Occipital lobe (tissue), 2 donors: ENCODE data around the gene B4GALT6. TPM values are rescaled to one million over a fixed set of nuclear protein-coding genes. Genes with fewer than 3 reads are reported as not detected.
A peak's percentile ranks its signal among the peaks of the same experiment; 100 is the strongest.
"Not testable (repeated sequence)": the region's sequence is repeated elsewhere in the genome, so short reads cannot be mapped to it uniquely, and the experiment has no call there.

Experiments used
- DNase-seq: peaks from one replicate; lab custom pipeline; 2025; lab: John Stamatoyannopoulos, UW
- total RNA-seq: library from RNA; depleted of rRNA; stranded (reverse); fragments of >200 nt; gene quantifications from one replicate; pipeline ENCODE4 v1.2.3, GENCODE V29; 2014

B4GALT6 gene, protein sequence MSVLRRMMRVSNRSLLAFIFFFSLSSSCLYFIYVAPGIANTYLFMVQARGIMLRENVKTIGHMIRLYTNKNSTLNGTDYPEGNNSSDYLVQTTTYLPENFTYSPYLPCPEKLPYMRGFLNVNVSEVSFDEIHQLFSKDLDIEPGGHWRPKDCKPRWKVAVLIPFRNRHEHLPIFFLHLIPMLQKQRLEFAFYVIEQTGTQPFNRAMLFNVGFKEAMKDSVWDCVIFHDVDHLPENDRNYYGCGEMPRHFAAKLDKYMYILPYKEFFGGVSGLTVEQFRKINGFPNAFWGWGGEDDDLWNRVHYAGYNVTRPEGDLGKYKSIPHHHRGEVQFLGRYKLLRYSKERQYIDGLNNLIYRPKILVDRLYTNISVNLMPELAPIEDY
- total RNA-seq: 8.1 TPM

DNA sequence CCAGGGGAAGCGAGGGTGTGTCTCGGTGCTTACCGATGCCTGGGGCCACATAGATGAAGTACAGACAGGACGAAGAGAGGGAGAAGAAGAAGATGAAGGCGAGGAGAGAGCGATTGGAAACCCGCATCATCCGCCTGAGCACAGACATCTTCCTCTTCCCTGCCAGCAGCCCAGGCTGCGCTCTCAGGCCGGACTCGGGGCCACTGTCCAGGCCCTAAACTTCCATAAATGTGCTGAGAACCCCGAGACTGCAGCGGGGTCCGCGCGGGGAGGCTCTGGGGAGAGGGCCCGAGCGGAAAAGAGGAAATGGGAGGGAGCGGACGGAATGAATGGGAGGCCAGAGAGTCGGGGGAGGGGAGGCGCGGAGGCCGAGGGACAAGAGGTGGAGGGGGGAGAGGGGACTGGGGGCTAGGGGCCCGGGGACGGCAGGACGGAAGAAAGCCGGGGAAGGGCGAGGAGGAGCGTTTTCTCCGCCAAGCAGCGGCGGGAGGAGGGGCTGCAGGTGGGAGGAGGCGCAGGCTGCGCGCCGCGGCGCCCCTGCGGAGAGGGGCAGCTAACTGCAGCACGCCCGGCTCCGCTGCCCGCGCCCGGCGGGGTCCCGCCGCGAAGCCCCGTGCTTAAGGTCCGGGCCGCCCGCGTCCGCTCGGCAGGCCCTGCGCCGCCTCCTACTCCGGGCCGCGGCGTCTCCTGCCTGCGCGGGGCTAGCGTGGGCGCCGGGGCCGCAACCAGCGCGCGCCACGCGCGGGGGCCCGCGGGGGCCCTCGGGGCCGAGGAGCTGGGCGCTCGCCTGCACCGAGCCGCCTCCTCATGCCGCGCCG is at the start of gene B4GALT6:
Gene B4GALT6 (minus strand): TSS at position 303 of the 818 bp plus-strand sequence. CDS start 155 bp downstream, at position 148.
- DNase-seq: peak; percentile 29

GRCh38 chr18:31731628-31732027 is 47.2 kb upstream of the B4GALT6 start:
- DNase-seq: no peak

GRCh38 chr18:31729196-31729595 is 44.8 kb upstream of the B4GALT6 start:
- DNase-seq: not testable (repeated sequence)

GRCh38 chr18:31723990-31724711 is 39.8 kb upstream of the B4GALT6 start:
- DNase-seq: no peak

DNA sequence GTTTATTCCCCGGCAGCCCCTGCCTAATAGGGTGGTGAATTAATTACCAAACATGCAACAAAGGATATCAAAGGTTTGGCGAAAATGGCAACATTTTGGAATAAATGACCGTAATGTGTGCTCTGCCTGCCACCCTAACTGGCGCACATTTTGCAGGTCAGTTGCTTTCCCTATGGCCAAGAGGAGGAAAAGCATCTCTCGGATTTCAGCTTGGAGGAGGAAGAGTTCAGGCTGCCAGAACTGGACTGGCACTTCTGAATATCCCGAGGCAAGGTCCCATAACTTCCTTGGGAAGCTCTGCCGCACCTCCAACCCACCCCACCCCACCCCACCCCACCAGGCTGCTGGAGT is 39.2 kb upstream of the B4GALT6 start:
- no peak for DNase-seq

DNA sequence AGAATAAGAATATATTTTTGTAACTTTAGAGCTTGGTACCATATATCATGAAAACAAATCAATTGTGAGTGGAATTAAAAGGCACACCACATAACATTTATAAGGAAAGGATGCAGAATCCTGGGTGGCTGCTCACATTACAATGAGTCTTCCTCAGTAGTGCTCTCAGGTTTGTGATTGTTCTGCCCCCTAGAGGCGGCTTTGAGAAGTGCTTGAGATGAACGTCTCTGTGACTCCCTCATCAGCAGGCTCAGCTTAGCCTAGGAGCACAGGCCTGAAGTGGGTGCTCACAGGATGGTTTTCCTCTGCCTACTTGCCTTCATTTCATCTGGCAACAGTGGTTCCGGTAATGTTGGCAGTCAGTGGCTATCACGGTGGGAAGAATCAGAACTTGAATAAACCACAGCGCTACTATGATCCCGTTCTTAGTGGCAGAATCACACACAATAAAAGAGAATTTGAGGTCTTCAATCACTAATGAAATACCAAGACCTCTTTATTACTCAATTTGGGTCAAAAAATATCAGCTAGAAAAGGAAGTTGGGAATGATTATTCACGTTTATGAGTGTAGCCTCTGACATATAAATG is 38.1 kb upstream of the B4GALT6 start:
- DNase-seq: peak; percentile 51

GRCh38 chr18:31721601-31722000 is 37.2 kb upstream of the B4GALT6 start:
- DNase-seq: no peak

DNA sequence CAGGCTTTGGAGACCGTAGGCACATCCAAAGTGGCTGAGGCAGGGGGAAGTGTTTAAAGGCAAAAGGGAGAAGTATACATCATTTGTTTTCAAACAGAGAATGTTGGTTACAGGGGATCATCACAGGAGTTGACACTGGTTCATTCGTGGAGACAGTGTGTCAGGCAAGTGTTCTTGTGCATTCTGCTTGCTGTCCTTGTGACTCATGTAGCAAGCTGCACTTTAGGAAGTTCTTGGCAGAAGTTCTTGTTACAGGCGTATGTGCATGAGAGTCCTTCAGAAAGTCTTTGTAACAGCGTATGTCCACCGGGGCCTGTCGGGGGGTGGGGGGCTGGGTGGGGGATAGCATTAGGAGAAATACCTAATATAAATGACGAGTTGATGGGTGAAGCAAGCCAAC is 36.5 kb upstream of the B4GALT6 start:
- no peak for DNase-seq

DNA sequence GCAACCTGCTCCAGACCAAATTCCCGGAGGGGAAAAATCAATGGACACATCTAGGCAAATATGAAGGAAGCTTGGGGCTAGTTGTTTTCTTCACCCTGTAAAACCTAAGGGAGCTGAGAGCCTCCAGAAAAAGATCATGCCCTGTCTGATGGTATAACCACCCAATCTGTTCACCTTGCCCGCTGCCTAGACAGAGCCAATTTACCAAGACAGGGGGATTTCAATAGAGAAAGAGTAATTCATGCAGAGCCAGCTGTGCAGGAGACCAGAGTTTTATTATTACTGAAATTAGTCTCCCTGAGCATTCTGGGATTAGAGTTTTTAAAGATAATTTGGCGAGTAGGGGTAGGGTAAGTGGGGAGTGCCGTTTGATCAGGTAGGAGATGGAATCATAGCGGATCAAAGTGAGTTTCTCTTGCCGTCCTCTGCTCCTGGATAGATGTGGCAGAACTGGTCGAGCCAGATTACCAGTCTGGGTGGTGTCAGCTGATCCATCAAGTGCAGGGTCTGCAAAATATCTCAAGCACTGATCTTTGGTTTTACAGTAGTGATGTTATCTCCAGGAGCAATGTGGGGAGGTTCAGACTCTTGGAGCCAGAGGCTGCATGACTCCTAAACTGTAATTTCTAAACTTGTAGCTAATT is 35.1 kb upstream of the B4GALT6 start:
- no peak for DNase-seq

DNA sequence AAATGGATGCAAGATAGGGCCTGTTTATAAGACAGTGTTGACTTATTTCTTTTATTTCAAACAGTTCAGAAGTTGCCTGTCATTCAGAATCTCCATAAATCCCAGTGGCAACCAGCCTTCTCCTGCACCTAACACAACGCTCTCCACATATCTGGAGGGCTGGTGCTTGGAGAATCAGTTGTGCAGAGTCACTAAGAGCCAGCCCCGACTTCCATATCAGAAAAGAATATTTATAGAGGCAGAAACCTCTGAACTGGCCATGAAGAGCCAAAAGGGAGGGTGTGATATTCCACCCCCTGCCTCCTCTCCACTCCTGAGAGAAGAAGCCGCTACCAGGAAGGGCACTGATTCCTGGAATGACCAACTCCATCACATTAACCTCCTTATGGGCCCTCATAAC is 34.0 kb upstream of the B4GALT6 start:
- no peak for DNase-seq

GRCh38 chr18:31716362-31716761 is 32.0 kb upstream of the B4GALT6 start:
- no peak for DNase-seq

DNA sequence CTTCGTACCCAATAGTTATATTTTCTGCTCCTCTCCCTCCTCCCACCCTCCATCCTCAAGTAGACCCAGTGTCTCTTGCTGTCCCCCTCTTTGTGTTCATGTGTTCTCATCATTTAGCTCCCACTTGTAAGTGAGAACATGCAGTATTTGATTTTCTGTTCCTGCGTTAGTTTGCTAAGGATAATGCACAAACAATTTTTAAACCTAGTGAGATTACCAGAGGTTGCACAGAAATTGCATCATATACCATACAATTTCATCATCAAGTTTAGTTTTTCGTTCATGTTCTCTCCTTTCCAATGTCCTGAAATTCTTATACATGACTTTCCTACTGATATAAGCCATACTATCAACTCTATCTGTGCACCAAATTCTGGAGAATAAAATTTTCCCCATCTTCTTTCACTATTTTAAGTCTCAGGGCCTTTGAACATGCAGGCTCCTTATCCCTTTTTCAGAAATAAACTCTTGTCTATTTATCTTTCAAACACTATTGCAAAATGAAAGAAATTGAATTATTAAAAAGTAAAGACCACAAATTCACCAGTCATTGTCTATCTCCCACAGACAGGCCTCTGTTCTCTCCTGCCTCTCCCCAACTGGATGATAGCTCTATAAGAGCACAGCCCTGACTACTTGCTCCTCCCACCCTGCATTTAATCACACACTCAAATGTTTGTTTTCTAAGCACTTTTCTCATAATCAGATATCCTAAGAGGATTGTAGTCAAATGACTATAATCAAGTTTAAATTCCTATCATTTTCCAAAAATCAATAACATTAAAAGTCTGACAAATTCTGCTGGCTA is 27.2 kb upstream of the B4GALT6 start:
- no peak for DNase-seq

- DNase-seq: no peak
Measured at GRCh38 chr18:31710826-31711225, 26.4 kb upstream of the B4GALT6 start.

DNA sequence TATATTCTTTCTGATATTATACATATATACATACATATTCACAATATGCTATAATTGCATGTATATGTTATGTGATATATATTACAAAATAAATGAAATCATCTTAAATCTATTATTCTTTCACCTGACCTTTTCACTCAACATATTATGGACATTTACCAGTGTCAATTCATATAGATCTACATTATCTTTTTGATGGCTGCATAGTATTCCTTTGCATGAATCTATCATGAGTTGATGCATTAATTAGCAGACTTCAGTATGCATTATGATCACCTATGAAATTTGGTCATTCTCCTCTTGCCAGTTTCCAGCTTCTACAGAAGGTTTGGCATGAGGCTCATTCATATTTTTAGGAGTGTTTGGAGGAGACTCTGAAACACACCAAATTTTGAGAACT is 23.4 kb upstream of the B4GALT6 start:
- no peak for DNase-seq

DNA sequence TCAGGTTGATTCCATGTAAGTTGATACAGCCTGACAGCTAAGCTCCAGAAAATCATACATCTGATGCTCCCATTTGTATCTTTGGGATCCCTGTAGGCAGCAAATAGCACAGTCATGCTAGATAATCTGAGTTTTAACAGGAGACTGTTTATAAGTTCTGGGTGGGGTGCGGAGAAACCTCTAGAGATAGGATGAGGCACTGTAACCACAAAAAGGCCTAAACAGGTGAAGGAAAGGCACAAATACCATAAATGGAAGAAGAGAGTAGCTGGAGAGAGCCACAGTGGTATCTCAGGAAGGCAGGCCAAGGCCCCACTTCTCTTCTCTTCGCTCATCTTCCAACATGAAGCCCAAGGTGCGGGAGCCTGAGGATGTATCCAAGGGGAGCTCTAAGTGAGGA is 18.1 kb upstream of the B4GALT6 start:
- no peak for DNase-seq

GRCh38 chr18:31701744-31702143 is 17.4 kb upstream of the B4GALT6 start:
- DNase-seq: no peak

- no peak for DNase-seq
Measured at GRCh38 chr18:31700990-31701389, 16.6 kb upstream of the B4GALT6 start.

GRCh38 chr18:31697351-31698298 is 13.2 kb upstream of the B4GALT6 start:
- DNase-seq: no peak

GRCh38 chr18:31695989-31696388 is 11.6 kb upstream of the B4GALT6 start:
- DNase-seq: no peak
